KMS-11 (cell line): ENCODE results near the gene GALNT9.

Experiments
- H2AFZ ChIP-seq: fragments of 200-600 bp; sonication (generic); 2 replicates; pipeline ENCODE4 v1.6.1; 2016; ENCODE audit warnings: antibody characterized with exemption, mixed run types, low read depth
- H3K27ac ChIP-seq: fragments of 200-600 bp; sonication (generic); 2 replicates; pipeline ENCODE4 v1.6.1; 2016; ENCODE audit warnings: mild to moderate bottlenecking, mixed run types
- H3K27me3 ChIP-seq: fragments of 200-600 bp; sonication (generic); 2 replicates; pipeline ENCODE4 v1.6.1; 2017; ENCODE audit warnings: mild to moderate bottlenecking, low read depth, mixed run types, moderate library complexity; ENCODE audit not compliant: insufficient read depth
- H3K36me3 ChIP-seq: fragments of 200-600 bp; sonication (generic); 2 replicates; pipeline ENCODE4 v1.6.1; 2017; ENCODE audit warnings: mild to moderate bottlenecking, mixed run types; ENCODE audit not compliant: insufficient read depth
- H3K4me1 ChIP-seq: fragments of 200-600 bp; sonication (generic); 2 replicates; pipeline ENCODE4 v1.6.1; 2016; ENCODE audit warnings: mild to moderate bottlenecking, low read depth, mixed run types; ENCODE audit not compliant: poor library complexity, severe bottlenecking
- H3K4me2 ChIP-seq: fragments of 200-600 bp; sonication (generic); 2 replicates; pipeline ENCODE4 v1.7.0; 2016; ENCODE audit warnings: mild to moderate bottlenecking, mixed run types
- H3K4me3 ChIP-seq: fragments of 200-600 bp; sonication (generic); IDR thresholded peaks from 2 replicates; pipeline ENCODE4 v1.6.1; 2017; ENCODE audit warnings: low read depth, low read length, mixed read lengths; ENCODE audit not compliant: insufficient read depth
- H3K79me2 ChIP-seq: fragments of 200-600 bp; sonication (generic); 2 replicates; pipeline ENCODE4 v1.6.1; 2016; ENCODE audit warnings: low read depth, mixed run types; ENCODE audit not compliant: insufficient read depth
- H3K9ac ChIP-seq: fragments of 200-600 bp; sonication (generic); 2 replicates; pipeline ENCODE4 v1.6.1; 2016; ENCODE audit warnings: mild to moderate bottlenecking, mixed run types
- H4K20me1 ChIP-seq: fragments of 200-600 bp; sonication (generic); 2 replicates; pipeline ENCODE4 v1.6.1; 2016; ENCODE audit warnings: mild to moderate bottlenecking, mixed run types; ENCODE audit not compliant: insufficient read depth
- TF ChIP-seq, protein P1 (sequence below): fragments of 200-600 bp; sonication (generic); conservative IDR thresholded peaks from 2 replicates; pipeline ENCODE4 v1.6.1; 2017; ENCODE audit warnings: low read depth, mild to moderate bottlenecking, antibody characterized with exemption, low read length, moderate library complexity, mixed read lengths

Gene GALNT9

DNA sequence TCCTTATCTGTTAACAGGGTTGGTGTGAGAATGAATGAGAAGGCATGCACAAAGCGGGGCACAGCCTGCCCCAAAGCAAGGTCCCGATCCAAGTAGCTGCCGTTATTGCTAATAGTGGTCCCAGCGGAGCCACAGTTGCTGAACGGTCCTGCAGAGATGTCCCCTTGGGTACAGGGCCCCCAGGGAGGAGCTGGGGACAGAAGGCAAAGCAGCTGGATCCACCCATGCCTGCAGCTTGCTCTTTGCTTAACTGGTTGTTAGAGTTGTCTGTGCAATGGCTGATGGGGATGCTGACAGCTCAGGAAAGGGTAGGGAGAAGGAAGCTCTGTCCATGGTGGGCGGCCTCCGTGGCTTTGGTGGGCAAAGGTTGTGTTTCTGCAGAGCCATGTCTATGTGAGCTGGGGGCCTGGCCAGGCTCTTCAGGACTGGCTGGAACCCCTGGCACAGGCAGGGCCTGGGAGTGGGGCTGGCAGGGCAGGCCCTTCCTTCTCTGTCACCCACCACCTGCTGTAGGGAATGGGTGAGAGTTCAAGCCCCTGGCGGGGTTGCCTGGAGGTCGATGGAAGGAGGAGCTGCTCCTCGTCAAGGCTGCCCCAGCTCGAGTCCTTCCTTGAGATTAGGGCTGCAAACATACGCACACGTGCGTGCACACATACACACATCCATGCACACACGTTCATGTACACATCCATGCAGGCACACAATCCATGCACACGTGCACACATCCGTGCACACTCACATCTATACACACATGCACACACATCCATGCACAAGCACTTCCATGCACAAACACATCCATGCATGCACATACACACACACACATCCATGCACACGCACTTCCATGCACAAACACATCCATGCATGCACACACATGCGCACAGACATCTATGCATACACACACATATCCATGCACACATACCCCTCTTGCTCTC, 149.7 kb downstream of the GALNT9 start:
- Histone ChIP-seq H2AFZ (no peak overlapping the region), H3K9ac (no peak overlapping the region), H3K4me2 (no peak overlapping the region), H3K27me3 (peaks cover 8% of the 10 kb centered on the region; the same call in 1 of the 2 replicates), H3K4me3 (no peak overlapping the region), H4K20me1 (no peaks in the 10 kb centered on the region), H3K36me3 (no peaks in the 10 kb centered on the region), H3K79me2 (no peaks in the 10 kb centered on the region), H3K27ac (no peak overlapping the region), H3K4me1 (no peaks in the 10 kb centered on the region)
- TF ChIP-seq, protein P1, sequence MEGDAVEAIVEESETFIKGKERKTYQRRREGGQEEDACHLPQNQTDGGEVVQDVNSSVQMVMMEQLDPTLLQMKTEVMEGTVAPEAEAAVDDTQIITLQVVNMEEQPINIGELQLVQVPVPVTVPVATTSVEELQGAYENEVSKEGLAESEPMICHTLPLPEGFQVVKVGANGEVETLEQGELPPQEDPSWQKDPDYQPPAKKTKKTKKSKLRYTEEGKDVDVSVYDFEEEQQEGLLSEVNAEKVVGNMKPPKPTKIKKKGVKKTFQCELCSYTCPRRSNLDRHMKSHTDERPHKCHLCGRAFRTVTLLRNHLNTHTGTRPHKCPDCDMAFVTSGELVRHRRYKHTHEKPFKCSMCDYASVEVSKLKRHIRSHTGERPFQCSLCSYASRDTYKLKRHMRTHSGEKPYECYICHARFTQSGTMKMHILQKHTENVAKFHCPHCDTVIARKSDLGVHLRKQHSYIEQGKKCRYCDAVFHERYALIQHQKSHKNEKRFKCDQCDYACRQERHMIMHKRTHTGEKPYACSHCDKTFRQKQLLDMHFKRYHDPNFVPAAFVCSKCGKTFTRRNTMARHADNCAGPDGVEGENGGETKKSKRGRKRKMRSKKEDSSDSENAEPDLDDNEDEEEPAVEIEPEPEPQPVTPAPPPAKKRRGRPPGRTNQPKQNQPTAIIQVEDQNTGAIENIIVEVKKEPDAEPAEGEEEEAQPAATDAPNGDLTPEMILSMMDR, result no peak

DNA sequence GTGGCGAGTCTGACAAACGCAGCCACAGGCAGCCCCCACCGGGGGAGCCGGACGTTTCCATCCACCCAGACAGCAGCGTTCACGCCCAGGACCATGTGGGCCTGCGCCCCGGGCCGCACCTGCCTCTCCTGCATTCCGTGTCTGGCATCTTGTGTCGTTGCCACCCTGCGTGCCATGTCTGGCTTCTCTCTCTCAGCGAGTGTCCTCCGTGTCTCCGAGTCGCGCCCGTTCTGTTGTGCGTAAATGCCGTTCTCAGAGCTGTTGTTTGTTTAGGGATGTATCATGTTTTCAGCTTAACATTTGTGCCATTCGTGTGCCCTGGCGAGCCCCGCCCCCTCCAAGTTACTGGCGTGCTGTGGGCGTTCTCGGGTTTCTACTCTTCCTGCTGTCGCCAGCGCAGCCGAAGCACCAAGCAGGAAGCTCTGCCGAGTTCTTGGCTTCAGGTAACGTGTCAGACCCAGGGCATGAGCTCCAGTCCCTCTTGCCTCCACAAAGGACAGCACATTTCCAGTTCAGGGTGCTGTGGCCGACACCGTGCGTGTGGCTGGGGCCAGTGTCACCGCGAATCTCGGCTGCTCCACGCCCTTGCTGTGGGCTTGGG, 150.5 kb downstream of the GALNT9 start:
- TF ChIP-seq, protein P1, result no peak
- H3K4me2 ChIP-seq, result no peak overlapping the region

DNA sequence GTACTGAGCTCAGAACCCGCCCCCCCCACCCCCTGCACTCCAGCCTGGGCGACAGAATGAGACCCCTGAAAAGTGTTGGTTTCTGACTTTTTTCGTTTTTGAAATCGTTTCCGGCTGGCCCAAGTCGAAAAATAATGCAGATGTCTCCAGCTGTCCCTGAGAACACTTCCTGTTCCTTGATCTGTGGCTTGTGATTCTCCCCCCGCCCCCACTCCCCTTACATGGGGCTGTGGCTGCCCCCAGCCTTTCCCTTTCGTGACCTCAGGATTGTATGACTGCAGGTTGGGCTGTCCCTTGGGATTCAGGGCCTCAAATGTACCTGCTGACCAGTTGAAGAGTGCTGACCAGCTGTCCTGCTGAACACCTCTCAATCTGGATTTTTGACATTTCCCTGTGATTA, 151.1 kb downstream of the GALNT9 start:
- Histone ChIP-seq H4K20me1 (no peaks in the 10 kb centered on the region), H3K4me3 (no peak overlapping the region), H3K4me1 (no peaks in the 10 kb centered on the region), H3K27ac (no peak overlapping the region), H2AFZ (no peak overlapping the region), H3K79me2 (no peaks in the 10 kb centered on the region), H3K27me3 (peaks cover 6% of the 10 kb centered on the region; the same call in 1 of the 2 replicates), H3K9ac (no peak overlapping the region), H3K4me2 (no peak overlapping the region), H3K36me3 (no peaks in the 10 kb centered on the region)
- TF ChIP-seq, protein P1, result no peak

More for the DNA sequence above, 150.5 kb downstream of the GALNT9 start:
- H3K9ac ChIP-seq, result no peak overlapping the region
- H3K4me1 ChIP-seq, result no peaks in the 10 kb centered on the region
- no peaks in the 10 kb centered on the region for H3K79me2 ChIP-seq
- peaks cover 6% of the 10 kb centered on the region; the same call in 1 of the 2 replicates for H3K27me3 ChIP-seq
- no peak overlapping the region for H3K4me3 ChIP-seq
- H2AFZ ChIP-seq, result no peak overlapping the region
- no peak overlapping the region for H3K27ac ChIP-seq
- H3K36me3 ChIP-seq, result no peaks in the 10 kb centered on the region
- H4K20me1 ChIP-seq, result no peaks in the 10 kb centered on the region

DNA sequence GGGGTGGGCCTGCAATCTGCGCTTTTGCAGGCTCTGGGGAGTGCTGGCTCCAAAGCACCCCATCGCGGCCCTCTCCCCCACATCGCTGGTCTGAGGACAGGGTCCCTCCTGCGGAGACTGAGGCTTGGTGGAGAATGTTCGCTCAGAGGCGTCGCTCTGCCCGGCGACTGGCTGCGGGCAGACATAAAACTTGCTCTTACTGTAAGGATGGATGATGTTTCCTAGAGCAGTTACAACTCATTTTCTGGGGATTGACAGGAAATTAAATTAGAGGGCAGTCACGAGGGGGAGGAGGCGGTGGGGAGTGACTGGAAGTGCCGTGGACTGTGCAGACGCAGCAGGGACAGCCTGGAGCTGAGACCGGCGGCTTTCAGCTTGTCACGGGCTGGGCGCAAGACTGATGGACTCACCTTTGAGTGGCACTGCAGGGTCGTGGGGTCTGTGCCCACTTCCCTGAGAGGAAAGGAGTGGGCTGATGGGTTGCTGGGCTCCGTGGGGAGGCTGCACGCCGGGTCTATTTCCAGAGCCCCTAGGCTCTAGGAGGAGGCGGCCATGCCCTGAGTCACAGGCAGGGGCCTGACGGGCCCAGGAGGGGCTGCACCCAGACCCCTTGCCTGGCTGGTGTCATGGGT, 152.4 kb downstream of the GALNT9 start:
- Histone ChIP-seq H3K27ac (no peak overlapping the region), H2AFZ (no peak overlapping the region), H3K4me1 (no peaks in the 10 kb centered on the region), H3K36me3 (no peaks in the 10 kb centered on the region), H3K27me3 (peaks cover 6% of the 10 kb centered on the region; the same call in 1 of the 2 replicates), H3K9ac (no peak overlapping the region), H3K4me3 (no peak overlapping the region), H3K4me2 (no peak overlapping the region), H3K79me2 (no peaks in the 10 kb centered on the region), H4K20me1 (no peaks in the 10 kb centered on the region)
- TF ChIP-seq, protein P1, result no peak
